ENCODE results near the gene YBX2.

Gene YBX2

GRCh38 chr17:7329374-7329996, 35.0 kb upstream of the YBX2 start (continued):
- no peak for TF ChIP-seq ZNF362 (tag by site-specific recombination; IDR thresholded peaks at IDR 0.05)
- no peak for TF ChIP-seq ZNF140 (tag by site-specific recombination; IDR thresholded peaks at IDR 0.05)
- TF ChIP-seq FEZF1 (tag by site-specific recombination; IDR thresholded peaks at IDR 0.05): no peak
- no peak for TF ChIP-seq ZNF133 (tag by site-specific recombination; IDR thresholded peaks at IDR 0.05)
- TF ChIP-seq ZNF76 (tag by site-specific recombination; IDR thresholded peaks at IDR 0.05; ENCODE audit: borderline replicate concordance, low read depth): no peak; the same call in 1 of the 2 replicates
- no peak for TF ChIP-seq ZNF529 (tag by site-specific recombination; IDR thresholded peaks at IDR 0.05; ENCODE audit: insufficient replicate concordance)
- TF ChIP-seq ZNF266 (tag by site-specific recombination; IDR thresholded peaks at IDR 0.05; ENCODE audit: low read depth): 0 out of 2 replicates have a peak, but pooled peaks have one; percentile 9
- no peak for TF ChIP-seq HIC1 (tag by site-specific recombination; IDR thresholded peaks at IDR 0.05)
- no peak for TF ChIP-seq BCL6B (tag by site-specific recombination; IDR thresholded peaks at IDR 0.05)
- peak; percentile 26; the same call in 1 of the 2 replicates for TF ChIP-seq ZNF660 (tag by site-specific recombination; IDR thresholded peaks at IDR 0.05)
- peak; percentile 71 for TF ChIP-seq PBX3 (CRISPR knock-in tag; IDR thresholded peaks at IDR 0.05)
- peak; percentile 94 for TF ChIP-seq KLF16 (tag by site-specific recombination; IDR thresholded peaks at IDR 0.05)
- peak; percentile 100 for TF ChIP-seq SP3 (tag by site-specific recombination; IDR thresholded peaks at IDR 0.05)
- TF ChIP-seq MYNN (tag by site-specific recombination; IDR thresholded peaks at IDR 0.05; ENCODE audit: borderline replicate concordance): no peak
- no peak for TF ChIP-seq ZNF221 (tag by site-specific recombination; IDR thresholded peaks at IDR 0.05; ENCODE audit: borderline replicate concordance)
- TF ChIP-seq ZNF16 (tag by site-specific recombination; IDR thresholded peaks at IDR 0.05; ENCODE audit: low read depth): no peak
- no peak for TF ChIP-seq SCRT1 (tag by site-specific recombination; IDR thresholded peaks at IDR 0.05; ENCODE audit: borderline replicate concordance)
- TF ChIP-seq ZXDB (tag by site-specific recombination; IDR thresholded peaks at IDR 0.05): peak; percentile 78
- no peak for TF ChIP-seq ZNF280C (tag by site-specific recombination; IDR thresholded peaks at IDR 0.05)
- peak; percentile 82 for TF ChIP-seq ZNF335 (tag by site-specific recombination; conservative IDR thresholded peaks at IDR 0.05)
- TF ChIP-seq ZNF544 (tag by site-specific recombination; IDR thresholded peaks at IDR 0.05): no peak
- peak; percentile 96 for TF ChIP-seq ZBTB10 (tag by site-specific recombination; IDR thresholded peaks at IDR 0.05)
- TF ChIP-seq ZNF175 (tag by site-specific recombination; IDR thresholded peaks at IDR 0.05): no peak
- no peak for TF ChIP-seq ZNF521 (tag by site-specific recombination; IDR thresholded peaks at IDR 0.05)
- TF ChIP-seq ZNF548 (tag by site-specific recombination; IDR thresholded peaks at IDR 0.05): no peak
- TF ChIP-seq ZNF501 (tag by site-specific recombination; IDR thresholded peaks at IDR 0.05): no peak; the same call in 1 of the 2 replicates
- TF ChIP-seq ZNF777 (tag by site-specific recombination; IDR thresholded peaks at IDR 0.05; ENCODE audit: borderline replicate concordance): no peak
- no peak for TF ChIP-seq BCL11B (tag by site-specific recombination; IDR thresholded peaks at IDR 0.05; ENCODE audit: low read depth)
- TF ChIP-seq ZNF658 (tag by site-specific recombination; IDR thresholded peaks at IDR 0.05): no peak

All from HEK293 (cell line).